GM12875 (cell line): ENCODE results near the gene NCAPG.

Source experiments
- H3K4me3 ChIP-seq: one replicate; pipeline ENCODE4 v1.5.1; 2011; ENCODE audit warnings: low read depth, low read length, control low read depth
- TF ChIP-seq, protein P1 (sequence below): IDR thresholded peaks from 2 replicates; pipeline ENCODE4 v1.5.1; 2011; ENCODE audit warnings: low read depth, mild to moderate bottlenecking, control low read depth, inconsistent platforms, low read length, moderate library complexity, borderline replicate concordance; ENCODE audit not compliant: insufficient read depth

NCAPG gene

DNA sequence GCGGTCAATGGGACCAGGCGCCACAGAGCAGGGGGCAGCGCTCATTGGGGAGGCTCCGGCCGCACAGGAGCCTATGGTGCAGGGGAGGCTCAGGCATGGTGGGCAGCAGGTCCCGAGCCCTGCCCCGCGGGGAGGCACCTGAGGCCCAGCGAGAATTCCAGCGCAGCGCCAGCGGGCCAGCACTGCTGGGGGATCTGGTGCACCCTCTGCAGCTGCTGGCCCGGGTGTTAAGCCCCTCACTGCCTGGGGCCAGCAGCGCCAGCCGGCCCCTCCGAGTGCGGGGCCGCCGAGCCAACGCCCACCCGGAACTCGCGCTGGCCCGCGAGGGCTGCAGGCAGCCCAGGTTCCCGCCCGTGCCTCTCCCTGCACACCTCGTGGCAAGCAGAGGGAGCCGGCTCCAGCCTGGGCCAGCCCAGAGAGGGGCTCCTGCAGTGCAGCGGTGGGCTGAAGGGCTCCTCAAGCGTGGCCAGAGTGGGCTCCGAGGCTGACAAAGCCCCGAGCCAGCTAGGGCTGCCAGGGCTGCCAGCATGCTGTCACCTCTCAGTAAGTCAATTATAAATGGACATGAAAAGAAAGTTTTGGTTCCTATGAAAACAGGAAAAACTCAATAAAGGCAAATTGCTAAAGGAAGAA is 43.8 kb upstream of the NCAPG start:
- TF ChIP-seq, protein P1, sequence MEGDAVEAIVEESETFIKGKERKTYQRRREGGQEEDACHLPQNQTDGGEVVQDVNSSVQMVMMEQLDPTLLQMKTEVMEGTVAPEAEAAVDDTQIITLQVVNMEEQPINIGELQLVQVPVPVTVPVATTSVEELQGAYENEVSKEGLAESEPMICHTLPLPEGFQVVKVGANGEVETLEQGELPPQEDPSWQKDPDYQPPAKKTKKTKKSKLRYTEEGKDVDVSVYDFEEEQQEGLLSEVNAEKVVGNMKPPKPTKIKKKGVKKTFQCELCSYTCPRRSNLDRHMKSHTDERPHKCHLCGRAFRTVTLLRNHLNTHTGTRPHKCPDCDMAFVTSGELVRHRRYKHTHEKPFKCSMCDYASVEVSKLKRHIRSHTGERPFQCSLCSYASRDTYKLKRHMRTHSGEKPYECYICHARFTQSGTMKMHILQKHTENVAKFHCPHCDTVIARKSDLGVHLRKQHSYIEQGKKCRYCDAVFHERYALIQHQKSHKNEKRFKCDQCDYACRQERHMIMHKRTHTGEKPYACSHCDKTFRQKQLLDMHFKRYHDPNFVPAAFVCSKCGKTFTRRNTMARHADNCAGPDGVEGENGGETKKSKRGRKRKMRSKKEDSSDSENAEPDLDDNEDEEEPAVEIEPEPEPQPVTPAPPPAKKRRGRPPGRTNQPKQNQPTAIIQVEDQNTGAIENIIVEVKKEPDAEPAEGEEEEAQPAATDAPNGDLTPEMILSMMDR = no peak
- H3K4me3 ChIP-seq = no peak overlapping the region

DNA sequence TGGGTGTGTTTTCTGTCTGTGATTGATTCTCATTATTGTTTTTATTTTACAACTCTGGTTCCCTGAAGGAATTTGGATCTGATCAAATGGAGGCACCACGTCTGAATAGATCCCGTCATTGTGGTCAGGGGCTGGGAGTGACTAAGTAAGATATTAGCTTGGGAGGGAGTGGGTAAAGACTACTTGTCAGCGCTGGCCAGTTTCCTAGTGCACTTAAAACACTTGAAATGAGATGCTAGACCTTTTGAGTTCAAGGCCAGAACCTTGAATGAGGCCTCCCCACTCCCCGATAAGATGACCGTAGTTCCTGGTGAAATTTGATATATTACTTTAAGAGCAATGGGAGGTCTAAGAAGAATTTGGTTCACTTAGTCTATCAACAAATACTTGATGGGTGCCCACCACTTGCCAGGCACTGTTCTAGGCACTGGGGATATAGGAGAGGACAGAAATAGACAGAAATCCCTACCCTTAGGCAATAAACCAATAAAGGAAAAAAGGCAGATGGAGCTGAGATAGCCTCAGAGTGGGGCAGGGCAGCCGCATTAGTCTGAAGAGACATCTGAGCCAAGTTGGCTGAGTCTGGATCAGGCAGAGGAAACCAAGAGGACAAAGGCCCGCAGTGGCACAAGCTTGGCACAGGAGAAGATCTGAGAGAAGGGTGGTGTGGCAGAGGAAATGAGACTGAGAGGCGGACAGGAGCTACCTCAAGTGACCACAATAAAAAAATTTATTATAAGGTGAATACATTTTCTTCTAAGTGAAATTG is 41.2 kb upstream of the NCAPG start:
- TF ChIP-seq, protein P1 = no peak
- H3K4me3 ChIP-seq = no peak overlapping the region

DNA sequence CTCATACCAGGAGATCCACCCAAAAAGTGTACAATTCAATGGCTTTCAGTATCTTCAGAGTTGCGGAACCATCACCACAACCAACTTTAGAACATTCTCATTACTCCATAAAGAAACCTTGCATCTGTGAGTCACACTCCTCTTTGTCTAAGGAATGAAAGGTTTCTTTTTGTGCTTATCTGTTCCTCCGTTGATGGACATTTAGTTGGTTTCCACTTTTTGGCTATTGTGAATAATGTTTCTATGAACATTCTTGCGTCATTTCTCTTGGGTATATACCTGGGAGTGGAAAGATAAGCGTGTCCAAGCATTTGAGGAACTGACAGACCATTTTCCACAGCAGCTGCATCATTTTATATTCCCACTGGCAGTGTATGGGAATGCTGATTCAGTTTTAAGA is 39.9 kb upstream of the NCAPG start:
- no peak overlapping the region for H3K4me3 ChIP-seq
- TF ChIP-seq, protein P1 = no peak

DNA sequence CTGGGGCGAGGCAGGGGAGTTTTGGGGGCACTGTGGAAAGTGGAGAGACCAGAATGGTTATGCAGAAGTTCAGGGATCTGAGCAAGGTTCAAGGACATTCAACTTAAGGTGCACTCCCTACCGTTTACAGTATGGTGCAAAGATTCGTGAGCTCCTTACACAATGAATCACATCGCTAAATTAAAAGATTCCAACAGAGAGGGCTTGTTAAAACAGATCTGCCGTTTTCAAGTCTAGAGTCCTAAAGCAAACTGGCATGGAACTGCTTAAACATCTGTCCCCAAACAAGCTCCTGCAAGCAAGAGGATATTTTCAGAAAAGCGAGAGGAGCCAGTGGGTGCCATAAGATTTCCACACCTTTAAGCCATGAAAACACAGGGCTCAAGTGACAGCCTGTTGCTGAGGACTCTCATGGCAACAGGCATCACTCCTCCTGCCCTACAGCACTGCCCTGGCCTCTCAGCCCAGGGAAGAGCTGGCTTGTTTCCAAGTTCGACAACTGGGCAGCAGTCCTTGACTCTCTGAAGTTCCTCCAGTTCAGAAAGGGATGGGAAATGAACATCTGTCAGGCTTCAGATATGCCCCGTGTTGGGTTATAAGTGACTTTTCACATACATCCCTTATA is 39.4 kb upstream of the NCAPG start:
- H3K4me3 ChIP-seq = no peak overlapping the region
- TF ChIP-seq, protein P1 = no peak

DNA sequence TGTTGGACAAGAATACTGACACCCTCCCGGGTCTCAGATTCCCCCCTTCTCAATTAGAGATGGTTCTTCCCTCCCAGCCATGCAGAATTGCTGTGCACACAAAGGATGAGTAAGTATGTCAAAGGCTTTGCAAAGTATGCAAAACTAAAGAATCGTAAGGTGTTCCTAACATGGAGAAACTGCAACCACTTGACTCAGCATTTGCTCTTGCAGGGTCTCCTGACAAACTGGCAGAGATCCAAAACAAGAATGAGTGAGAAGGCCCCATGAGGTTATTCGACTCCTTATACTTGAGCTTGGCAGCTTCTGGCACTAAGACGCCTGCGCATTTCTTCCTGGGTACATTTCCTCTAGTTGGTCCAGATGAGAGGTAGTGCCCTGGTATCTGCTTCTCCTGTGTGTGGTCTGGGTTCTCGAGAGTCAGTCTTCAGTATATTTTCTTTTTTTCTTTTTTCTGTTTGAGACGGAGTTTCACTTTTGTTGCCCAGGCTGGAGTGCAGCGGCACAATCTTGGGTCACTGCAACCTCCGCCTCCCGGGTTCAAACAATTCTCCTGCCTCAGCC is 37.6 kb upstream of the NCAPG start:
- TF ChIP-seq, protein P1 = no peak
- H3K4me3 ChIP-seq = no peak overlapping the region

DNA sequence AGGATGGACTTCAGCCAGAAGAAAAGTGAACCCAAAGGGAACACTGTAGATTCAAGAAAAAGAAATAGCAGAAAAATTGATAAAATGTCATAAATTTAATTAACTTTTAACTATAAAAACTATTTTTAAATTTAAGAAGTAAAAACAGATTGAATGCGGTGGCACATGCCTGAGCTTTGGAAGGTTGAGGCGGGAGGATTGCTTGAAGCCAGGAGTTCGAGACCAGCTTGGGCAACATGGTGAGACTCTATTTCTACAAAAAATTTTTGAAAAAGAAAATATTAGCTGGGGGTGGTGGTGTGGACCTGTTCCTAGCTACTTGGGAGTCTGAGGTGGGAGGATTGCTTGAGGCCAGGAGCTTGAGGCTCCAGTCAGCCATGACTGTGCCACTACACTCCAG is 32.3 kb upstream of the NCAPG start:
- TF ChIP-seq, protein P1 = no peak
- no peak overlapping the region for H3K4me3 ChIP-seq
